ENCODE results near the gene KMT5B.

KMT5B gene

DNA sequence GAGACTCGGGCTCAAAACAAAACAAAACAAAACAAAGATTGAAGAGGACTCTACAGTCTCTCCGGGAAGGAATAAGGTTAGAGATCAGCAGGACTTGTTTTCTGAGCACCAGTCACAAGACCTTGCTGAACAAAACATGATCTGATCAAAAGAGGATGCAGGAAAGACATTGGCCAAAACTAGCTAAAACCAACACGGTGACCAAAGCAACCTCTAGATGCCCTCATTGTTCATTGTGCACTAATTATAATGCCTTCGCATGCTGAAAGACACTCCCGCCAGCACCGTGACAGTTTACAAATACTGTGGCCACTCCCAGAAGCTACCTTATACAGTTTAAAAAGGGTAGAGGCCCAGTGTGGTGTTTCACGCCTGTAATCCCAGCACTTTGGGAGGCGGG, 76.2 kb downstream of the KMT5B start:
- Histone ChIP-seq H3K4me3 (ENCODE audit: insufficient read depth in 1 of 2, low read depth in 1 of 2, low read length in 2 of 2) (no peak overlapping the region), H3K23ac (ENCODE audit: low read length in 2 of 2) (no peak overlapping the region), H3K14ac (ENCODE audit: low read length in 2 of 2) (no peak overlapping the region), H3K9ac (ENCODE audit: low read length) (no peak overlapping the region), H4K91ac (ENCODE audit: low read length) (no peak overlapping the region), H3K4me1 (ENCODE audit: control insufficient read depth, insufficient read depth, low read depth, low read length) (peaks cover 1% of the 10 kb centered on the region), H2BK15ac (ENCODE audit: low read depth, poor library complexity, severe bottlenecking) (no peak overlapping the region), H2BK12ac (ENCODE audit: low read length in 2 of 2) (no peak overlapping the region), H2AFZ (ENCODE audit: low read depth, low read length) (no peak overlapping the region), H3K4me2 (ENCODE audit: low read length, poor library complexity, severe bottlenecking) (no peak overlapping the region), H2BK120ac (ENCODE audit: low read depth, low read length) (no peak overlapping the region), H3K9me3 (ENCODE audit: control insufficient read depth, low read length) (peaks cover 5% of the 10 kb centered on the region), H3K36me3 (ENCODE audit: control insufficient read depth in 1 of 2, insufficient read depth in 2 of 2, low read depth in 1 of 2, low read length in 2 of 2) (no peaks in the 10 kb centered on the region), H3K18ac (ENCODE audit: low read depth in 1 of 2, low read length in 2 of 2) (no peak overlapping the region), H3K4ac (ENCODE audit: low read depth in 1 of 2, low read length in 2 of 2) (no peak overlapping the region), H4K8ac (ENCODE audit: low read length) (no peak overlapping the region), H3K79me1 (replicated peaks; ENCODE audit: low read length, poor library complexity, severe bottlenecking) (no peaks in the 10 kb centered on the region), H2BK5ac (ENCODE audit: low read depth, low read length, poor library complexity, severe bottlenecking) (no peak overlapping the region), H3K27me3 (ENCODE audit: control insufficient read depth in 1 of 2, insufficient read depth in 1 of 2, low read length in 2 of 2) (no peaks in the 10 kb centered on the region), H2AK5ac (ENCODE audit: low read length, severe bottlenecking) (no peak overlapping the region), H3K27ac (ENCODE audit: low read length, poor library complexity, severe bottlenecking) (no peak overlapping the region)
- WGBS, result 92% methylated on average over 8 of the region's 8 CpGs
- DNase-seq, result no peak

DNA sequence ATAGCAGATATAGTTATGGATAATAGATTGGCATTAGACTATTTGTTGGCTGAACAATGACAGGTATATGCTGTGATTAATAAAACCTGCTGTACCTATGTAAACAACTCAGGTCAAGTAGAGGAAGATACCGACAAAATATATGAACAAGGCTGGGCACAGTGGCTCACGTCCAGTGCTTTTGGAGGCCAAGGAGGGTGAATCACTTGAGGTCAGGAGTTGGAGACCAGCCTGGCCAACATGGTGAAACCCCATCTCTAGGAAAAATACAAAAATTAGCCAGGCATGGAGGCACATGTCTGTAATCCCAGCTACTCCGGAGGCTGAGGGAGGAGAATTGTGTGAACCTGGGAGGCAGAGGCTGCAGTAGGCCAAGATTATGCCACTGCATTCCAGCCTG, 77.9 kb downstream of the KMT5B start:
- DNase-seq, result no peak
- H3K27ac ChIP-seq (ENCODE audit: low read length, poor library complexity, severe bottlenecking), result no peak overlapping the region
- H3K79me1 ChIP-seq (replicated peaks; ENCODE audit: low read length, poor library complexity, severe bottlenecking), result no peaks in the 10 kb centered on the region
- no peak overlapping the region for H3K18ac ChIP-seq (ENCODE audit: low read depth in 1 of 2, low read length in 2 of 2)
- no peak overlapping the region for H2AFZ ChIP-seq (ENCODE audit: low read depth, low read length)
- H3K23ac ChIP-seq (ENCODE audit: low read length in 2 of 2), result no peak overlapping the region
- H3K27me3 ChIP-seq (ENCODE audit: control insufficient read depth in 1 of 2, insufficient read depth in 1 of 2, low read length in 2 of 2), result no peaks in the 10 kb centered on the region
- no peak overlapping the region for H3K4me2 ChIP-seq (ENCODE audit: low read length, poor library complexity, severe bottlenecking)
- no peak overlapping the region for H2BK15ac ChIP-seq (ENCODE audit: low read depth, poor library complexity, severe bottlenecking)
- no peak overlapping the region for H3K4ac ChIP-seq (ENCODE audit: low read depth in 1 of 2, low read length in 2 of 2)
- peaks cover 3% of the 10 kb centered on the region for H3K4me1 ChIP-seq (ENCODE audit: control insufficient read depth, insufficient read depth, low read depth, low read length)
- H3K36me3 ChIP-seq (ENCODE audit: control insufficient read depth in 1 of 2, insufficient read depth in 2 of 2, low read depth in 1 of 2, low read length in 2 of 2), result no peaks in the 10 kb centered on the region
- peaks cover 5% of the 10 kb centered on the region for H3K9me3 ChIP-seq (ENCODE audit: control insufficient read depth, low read length)
- H4K8ac ChIP-seq (ENCODE audit: low read length), result no peak overlapping the region
- no peak overlapping the region for H2BK120ac ChIP-seq (ENCODE audit: low read depth, low read length)
- no peak overlapping the region for H2AK5ac ChIP-seq (ENCODE audit: low read length, severe bottlenecking)
- H4K91ac ChIP-seq (ENCODE audit: low read length), result no peak overlapping the region
- 63% methylated on average over 3 of the region's 3 CpGs for WGBS
- no peak overlapping the region for H2BK5ac ChIP-seq (ENCODE audit: low read depth, low read length, poor library complexity, severe bottlenecking)
- H3K9ac ChIP-seq (ENCODE audit: low read length), result no peak overlapping the region
- no peak overlapping the region for H3K4me3 ChIP-seq (ENCODE audit: insufficient read depth in 1 of 2, low read depth in 1 of 2, low read length in 2 of 2)
- no peak overlapping the region for H2BK12ac ChIP-seq (ENCODE audit: low read length in 2 of 2)
- no peak overlapping the region for H3K14ac ChIP-seq (ENCODE audit: low read length in 2 of 2)

DNA sequence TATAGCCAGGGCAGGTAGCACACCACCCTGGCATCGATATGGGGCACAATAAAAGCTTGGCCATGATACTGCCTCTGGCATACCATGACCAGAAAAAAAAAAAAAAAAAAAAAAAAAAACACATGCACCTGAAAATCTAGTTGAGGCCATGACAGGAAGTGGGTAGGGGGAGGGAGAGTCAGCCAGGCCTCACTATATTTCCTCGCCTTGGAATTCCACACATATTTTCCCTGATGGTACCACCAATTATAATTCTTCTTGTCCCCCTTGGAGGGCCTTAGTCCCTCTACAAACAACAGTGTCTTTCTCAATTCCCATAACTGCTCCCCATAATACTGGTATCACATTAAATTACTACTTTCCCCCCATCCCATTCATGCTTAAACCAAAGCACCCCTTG, 79.3 kb downstream of the KMT5B start:
- DNase-seq, result no peak

DNA sequence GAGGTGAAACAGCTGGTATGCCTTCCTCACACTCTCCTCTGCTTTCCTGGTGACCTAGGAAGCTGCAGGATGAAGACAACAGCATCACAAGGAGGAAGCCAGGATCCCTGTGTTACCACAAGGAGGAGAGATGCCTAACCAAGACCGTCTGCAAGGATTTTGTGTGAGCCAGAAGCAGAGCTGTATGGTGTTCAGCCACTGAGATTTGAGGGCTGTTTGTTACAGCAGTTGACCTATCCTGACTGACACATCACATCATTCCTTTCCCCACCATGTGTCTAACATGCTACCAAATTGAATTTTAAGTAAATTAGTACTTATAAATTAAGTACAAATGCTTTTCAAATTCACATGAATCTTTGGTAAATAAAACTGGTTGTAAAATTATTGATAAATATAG, 83.0 kb downstream of the KMT5B start:
- H3K36me3 ChIP-seq (ENCODE audit: control insufficient read depth in 1 of 2, insufficient read depth in 2 of 2, low read depth in 1 of 2, low read length in 2 of 2), result no peaks in the 10 kb centered on the region
- H3K23ac ChIP-seq (ENCODE audit: low read length in 2 of 2), result no peak overlapping the region
- no peak overlapping the region for H2BK5ac ChIP-seq (ENCODE audit: low read depth, low read length, poor library complexity, severe bottlenecking)
- H2AK5ac ChIP-seq (ENCODE audit: low read length, severe bottlenecking), result peak overlapping the region; percentile 21
- whole genome bisulfite sequencing, result no CpG with 5 or more reads among the region's 1 CpG
- H3K14ac ChIP-seq (ENCODE audit: low read length in 2 of 2), result no peak overlapping the region
- no peak overlapping the region for H4K91ac ChIP-seq (ENCODE audit: low read length)
- H3K27ac ChIP-seq (ENCODE audit: low read length, poor library complexity, severe bottlenecking), result no peak overlapping the region
- no peak overlapping the region for H3K4ac ChIP-seq (ENCODE audit: low read depth in 1 of 2, low read length in 2 of 2)
- no peak overlapping the region for H3K18ac ChIP-seq (ENCODE audit: low read depth in 1 of 2, low read length in 2 of 2)
- H2BK15ac ChIP-seq (ENCODE audit: low read depth, poor library complexity, severe bottlenecking), result no peak overlapping the region
- H2BK12ac ChIP-seq (ENCODE audit: low read length in 2 of 2), result no peak overlapping the region
- H3K4me3 ChIP-seq (ENCODE audit: insufficient read depth in 1 of 2, low read depth in 1 of 2, low read length in 2 of 2), result no peak overlapping the region
- peaks cover 22% of the 10 kb centered on the region for H3K4me1 ChIP-seq (ENCODE audit: control insufficient read depth, insufficient read depth, low read depth, low read length)
- H2AFZ ChIP-seq (ENCODE audit: low read depth, low read length), result no peak overlapping the region
- no peaks in the 10 kb centered on the region for H3K79me1 ChIP-seq (replicated peaks; ENCODE audit: low read length, poor library complexity, severe bottlenecking)
- DNase-seq, result no peak
- H2BK120ac ChIP-seq (ENCODE audit: low read depth, low read length), result no peak overlapping the region
- no peaks in the 10 kb centered on the region for H3K27me3 ChIP-seq (ENCODE audit: control insufficient read depth in 1 of 2, insufficient read depth in 1 of 2, low read length in 2 of 2)
- no peak overlapping the region for H3K9ac ChIP-seq (ENCODE audit: low read length)
- no peak overlapping the region for H4K8ac ChIP-seq (ENCODE audit: low read length)
- peaks cover 5% of the 10 kb centered on the region for H3K9me3 ChIP-seq (ENCODE audit: control insufficient read depth, low read length)
- H3K4me2 ChIP-seq (ENCODE audit: low read length, poor library complexity, severe bottlenecking), result no peak overlapping the region

More for the DNA sequence above, 79.3 kb downstream of the KMT5B start:
- Histone ChIP-seq H3K27ac (ENCODE audit: low read length, poor library complexity, severe bottlenecking) (no peak overlapping the region), H2BK15ac (ENCODE audit: low read depth, poor library complexity, severe bottlenecking) (no peak overlapping the region), H3K36me3 (ENCODE audit: control insufficient read depth in 1 of 2, insufficient read depth in 2 of 2, low read depth in 1 of 2, low read length in 2 of 2) (no peaks in the 10 kb centered on the region), H3K27me3 (ENCODE audit: control insufficient read depth in 1 of 2, insufficient read depth in 1 of 2, low read length in 2 of 2) (no peaks in the 10 kb centered on the region), H3K9ac (ENCODE audit: low read length) (no peak overlapping the region), H3K9me3 (ENCODE audit: control insufficient read depth, low read length) (peaks cover 5% of the 10 kb centered on the region), H3K4me3 (ENCODE audit: insufficient read depth in 1 of 2, low read depth in 1 of 2, low read length in 2 of 2) (no peak overlapping the region), H2AK5ac (ENCODE audit: low read length, severe bottlenecking) (no peak overlapping the region), H2BK5ac (ENCODE audit: low read depth, low read length, poor library complexity, severe bottlenecking) (no peak overlapping the region), H4K91ac (ENCODE audit: low read length) (no peak overlapping the region), H3K18ac (ENCODE audit: low read depth in 1 of 2, low read length in 2 of 2) (no peak overlapping the region), H2AFZ (ENCODE audit: low read depth, low read length) (no peak overlapping the region), H3K4me2 (ENCODE audit: low read length, poor library complexity, severe bottlenecking) (no peak overlapping the region), H3K79me1 (replicated peaks; ENCODE audit: low read length, poor library complexity, severe bottlenecking) (no peaks in the 10 kb centered on the region), H4K8ac (ENCODE audit: low read length) (no peak overlapping the region), H3K4me1 (ENCODE audit: control insufficient read depth, insufficient read depth, low read depth, low read length) (peaks cover 6% of the 10 kb centered on the region), H2BK12ac (ENCODE audit: low read length in 2 of 2) (no peak overlapping the region), H2BK120ac (ENCODE audit: low read depth, low read length) (no peak overlapping the region), H3K14ac (ENCODE audit: low read length in 2 of 2) (no peak overlapping the region), H3K4ac (ENCODE audit: low read depth in 1 of 2, low read length in 2 of 2) (no peak overlapping the region), H3K23ac (ENCODE audit: low read length in 2 of 2) (no peak overlapping the region)
- WGBS, result 57% methylated on average over 2 of the region's 2 CpGs
